Measurements from ENCODE around the gene GAMT.

DNA sequence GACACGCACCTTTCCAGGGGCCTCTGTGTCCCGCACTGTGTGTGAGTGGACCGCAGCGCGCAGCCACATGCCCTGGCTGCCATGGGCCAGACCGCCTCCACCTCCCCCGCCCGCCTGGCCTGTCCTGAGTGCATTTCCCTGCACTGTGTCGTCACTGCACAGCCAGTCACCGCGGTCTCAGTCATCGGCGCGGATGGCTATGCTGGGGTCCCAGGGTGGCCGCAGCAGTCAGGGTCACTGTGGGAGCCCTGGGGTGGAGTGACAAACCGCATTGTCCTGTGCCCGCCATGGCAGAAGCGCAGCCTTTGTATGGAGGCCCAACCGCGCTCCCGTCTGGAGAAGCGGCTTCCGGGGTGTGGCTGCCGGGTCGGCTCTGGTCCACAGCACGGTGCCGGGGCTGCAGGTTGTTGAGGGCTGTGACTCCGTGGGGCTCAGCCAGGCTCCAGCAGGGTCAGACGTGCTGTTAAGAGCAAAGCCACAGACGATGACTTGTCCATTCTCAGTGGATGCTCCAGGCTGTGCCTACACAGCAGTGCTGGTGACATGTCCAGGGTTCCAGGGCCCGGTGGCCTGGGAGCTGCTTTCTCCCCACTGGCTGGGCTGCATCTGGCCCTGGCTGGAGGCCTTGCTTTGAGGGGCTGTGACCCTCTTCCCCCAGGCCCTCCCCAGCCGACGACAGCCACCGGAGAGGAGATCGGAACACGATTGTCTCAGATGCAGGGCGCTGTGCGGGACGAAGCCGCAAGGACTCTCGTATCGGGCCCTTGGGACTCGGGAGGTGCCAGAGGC, 24.0 kb downstream of the GAMT start:
- TF ChIP-seq GATA2 (IDR thresholded peaks at IDR 0.05; ENCODE audit: insufficient read depth, insufficient read length, low read depth, low read length) (no peak), CTCF (IDR thresholded peaks at IDR 0.05; ENCODE audit: extremely low read depth in 1 of 2, insufficient read depth in 1 of 2, low read depth in 1 of 2, low read length in 2 of 2) (no peak), POLR2A (IDR thresholded peaks at IDR 0.05; ENCODE audit: low read depth, low read length) (no peak), EZH2 (IDR thresholded peaks at IDR 0.05; ENCODE audit: borderline replicate concordance, low read depth, low read length, severe bottlenecking) (no peak), MYC (IDR thresholded peaks at IDR 0.05; ENCODE audit: low read depth, low read length) (no peak), POLR2AphosphoS5 (IDR thresholded peaks at IDR 0.05; ENCODE audit: insufficient read depth, low read depth, low read length) (no peak), FOS (IDR thresholded peaks at IDR 0.05; ENCODE audit: borderline replicate concordance, insufficient read depth, low read length) (no peak)
- TF ChIP-seq, protein P1, sequence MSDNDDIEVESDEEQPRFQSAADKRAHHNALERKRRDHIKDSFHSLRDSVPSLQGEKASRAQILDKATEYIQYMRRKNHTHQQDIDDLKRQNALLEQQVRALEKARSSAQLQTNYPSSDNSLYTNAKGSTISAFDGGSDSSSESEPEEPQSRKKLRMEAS (IDR thresholded peaks at IDR 0.05; ENCODE audit: insufficient read depth, insufficient read length): no peak
